Esophagus squamous epithelium (tissue), 4 donors: Measurements from ENCODE around the gene ETV2.

Experiments
- POLR2A ChIP-seq, 4 donors: fragments of 450-650 bp; IDR thresholded peaks; one replicate each; pipeline ENCODE4 v1.6.1; 2017; ENCODE audit warnings: antibody characterized with exemption in 4 of 4, mild to moderate bottlenecking in 4 of 4, moderate library complexity in 3 of 4
- TF ChIP-seq, protein P1 (sequence below), 6 experiments: fragments of 450-650 bp in 4 of 6; fragments of 200-600 bp in 2 of 6; sonication (generic) in 2 of 6; IDR thresholded peaks; one replicate each; pipeline ENCODE4 v1.5.1; 2016 to 2019; ENCODE audit warnings: antibody characterized with exemption in 6 of 6, mild to moderate bottlenecking in 4 of 6, moderate library complexity in 4 of 6

- TF ChIP-seq, protein P1, sequence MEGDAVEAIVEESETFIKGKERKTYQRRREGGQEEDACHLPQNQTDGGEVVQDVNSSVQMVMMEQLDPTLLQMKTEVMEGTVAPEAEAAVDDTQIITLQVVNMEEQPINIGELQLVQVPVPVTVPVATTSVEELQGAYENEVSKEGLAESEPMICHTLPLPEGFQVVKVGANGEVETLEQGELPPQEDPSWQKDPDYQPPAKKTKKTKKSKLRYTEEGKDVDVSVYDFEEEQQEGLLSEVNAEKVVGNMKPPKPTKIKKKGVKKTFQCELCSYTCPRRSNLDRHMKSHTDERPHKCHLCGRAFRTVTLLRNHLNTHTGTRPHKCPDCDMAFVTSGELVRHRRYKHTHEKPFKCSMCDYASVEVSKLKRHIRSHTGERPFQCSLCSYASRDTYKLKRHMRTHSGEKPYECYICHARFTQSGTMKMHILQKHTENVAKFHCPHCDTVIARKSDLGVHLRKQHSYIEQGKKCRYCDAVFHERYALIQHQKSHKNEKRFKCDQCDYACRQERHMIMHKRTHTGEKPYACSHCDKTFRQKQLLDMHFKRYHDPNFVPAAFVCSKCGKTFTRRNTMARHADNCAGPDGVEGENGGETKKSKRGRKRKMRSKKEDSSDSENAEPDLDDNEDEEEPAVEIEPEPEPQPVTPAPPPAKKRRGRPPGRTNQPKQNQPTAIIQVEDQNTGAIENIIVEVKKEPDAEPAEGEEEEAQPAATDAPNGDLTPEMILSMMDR (IDR thresholded peaks at IDR 0.05) = no peak
- TF ChIP-seq POLR2A (IDR thresholded peaks at IDR 0.05) = no peak
Observed at GRCh38 chr19:35622750-35623149, 18.8 kb upstream of the ETV2 start.
